GM20000 (cell line): ENCODE data around the gene SORBS1.

ENCODE experiments used
- DNase-seq: peaks from one replicate; pipeline ENCODE4 v3.0.0; 2012; ENCODE audit warnings: low spot score
- TF ChIP-seq, protein P1 (sequence below): IDR thresholded peaks from 2 replicates; pipeline ENCODE4 v1.5.1; 2012; ENCODE audit warnings: mild to moderate bottlenecking, control low read depth; ENCODE audit errors: extremely low read depth, missing control alignments

SORBS1 gene

DNA sequence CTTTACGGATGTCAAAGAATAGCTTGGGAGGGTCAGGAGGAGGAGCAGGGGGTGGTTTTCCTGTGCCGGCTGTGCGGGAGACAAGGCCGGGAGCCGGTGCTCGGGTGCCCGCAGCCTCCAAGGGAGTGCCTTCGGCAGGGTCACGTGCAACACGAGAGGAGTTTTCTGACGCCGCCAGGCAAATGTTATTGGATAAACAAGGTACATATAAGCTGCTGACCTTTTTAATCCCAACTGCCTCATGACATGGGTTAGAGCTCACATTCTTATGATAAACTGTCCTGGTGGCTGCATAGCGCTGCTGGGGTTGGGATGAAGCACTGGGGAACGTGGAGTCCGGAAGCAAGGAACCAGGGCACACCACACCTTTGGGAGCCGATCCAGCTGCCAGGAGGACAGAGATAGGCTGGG lies 145.5 kb downstream of the SORBS1 start:
- no peak for DNase-seq
- TF ChIP-seq, protein P1, sequence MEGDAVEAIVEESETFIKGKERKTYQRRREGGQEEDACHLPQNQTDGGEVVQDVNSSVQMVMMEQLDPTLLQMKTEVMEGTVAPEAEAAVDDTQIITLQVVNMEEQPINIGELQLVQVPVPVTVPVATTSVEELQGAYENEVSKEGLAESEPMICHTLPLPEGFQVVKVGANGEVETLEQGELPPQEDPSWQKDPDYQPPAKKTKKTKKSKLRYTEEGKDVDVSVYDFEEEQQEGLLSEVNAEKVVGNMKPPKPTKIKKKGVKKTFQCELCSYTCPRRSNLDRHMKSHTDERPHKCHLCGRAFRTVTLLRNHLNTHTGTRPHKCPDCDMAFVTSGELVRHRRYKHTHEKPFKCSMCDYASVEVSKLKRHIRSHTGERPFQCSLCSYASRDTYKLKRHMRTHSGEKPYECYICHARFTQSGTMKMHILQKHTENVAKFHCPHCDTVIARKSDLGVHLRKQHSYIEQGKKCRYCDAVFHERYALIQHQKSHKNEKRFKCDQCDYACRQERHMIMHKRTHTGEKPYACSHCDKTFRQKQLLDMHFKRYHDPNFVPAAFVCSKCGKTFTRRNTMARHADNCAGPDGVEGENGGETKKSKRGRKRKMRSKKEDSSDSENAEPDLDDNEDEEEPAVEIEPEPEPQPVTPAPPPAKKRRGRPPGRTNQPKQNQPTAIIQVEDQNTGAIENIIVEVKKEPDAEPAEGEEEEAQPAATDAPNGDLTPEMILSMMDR, result no peak

DNA sequence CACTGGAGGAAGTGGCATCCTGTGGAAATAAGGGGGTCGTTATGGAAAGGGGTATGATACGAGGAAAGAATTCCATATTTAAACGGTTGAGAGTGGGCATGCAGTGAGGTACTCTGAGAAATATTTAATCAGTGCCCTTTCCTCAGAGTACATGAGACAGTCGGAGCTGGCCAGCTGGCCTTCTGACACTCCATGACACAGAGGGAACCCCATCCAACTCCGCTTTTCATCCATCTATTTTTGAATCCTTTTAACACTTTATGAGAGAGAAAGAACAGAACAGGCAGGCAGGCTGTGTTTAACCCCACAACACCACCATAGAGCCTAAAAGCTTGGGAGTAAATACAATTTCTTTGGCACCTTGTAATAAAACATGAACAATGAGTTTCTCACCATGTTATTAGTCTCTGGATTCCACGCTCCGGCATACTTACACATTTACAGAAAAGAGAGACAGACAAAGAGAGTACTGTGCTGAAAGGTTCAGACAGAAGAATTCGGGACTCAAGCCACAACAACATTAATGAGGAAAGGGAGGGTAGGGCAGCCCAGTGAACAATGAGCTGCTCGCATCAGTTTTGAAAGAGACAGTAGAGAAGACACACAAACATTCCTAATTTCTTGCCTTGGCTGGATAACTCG lies 146.2 kb downstream of the SORBS1 start:
- no peak for DNase-seq
- TF ChIP-seq, protein P1, result no peak

DNA sequence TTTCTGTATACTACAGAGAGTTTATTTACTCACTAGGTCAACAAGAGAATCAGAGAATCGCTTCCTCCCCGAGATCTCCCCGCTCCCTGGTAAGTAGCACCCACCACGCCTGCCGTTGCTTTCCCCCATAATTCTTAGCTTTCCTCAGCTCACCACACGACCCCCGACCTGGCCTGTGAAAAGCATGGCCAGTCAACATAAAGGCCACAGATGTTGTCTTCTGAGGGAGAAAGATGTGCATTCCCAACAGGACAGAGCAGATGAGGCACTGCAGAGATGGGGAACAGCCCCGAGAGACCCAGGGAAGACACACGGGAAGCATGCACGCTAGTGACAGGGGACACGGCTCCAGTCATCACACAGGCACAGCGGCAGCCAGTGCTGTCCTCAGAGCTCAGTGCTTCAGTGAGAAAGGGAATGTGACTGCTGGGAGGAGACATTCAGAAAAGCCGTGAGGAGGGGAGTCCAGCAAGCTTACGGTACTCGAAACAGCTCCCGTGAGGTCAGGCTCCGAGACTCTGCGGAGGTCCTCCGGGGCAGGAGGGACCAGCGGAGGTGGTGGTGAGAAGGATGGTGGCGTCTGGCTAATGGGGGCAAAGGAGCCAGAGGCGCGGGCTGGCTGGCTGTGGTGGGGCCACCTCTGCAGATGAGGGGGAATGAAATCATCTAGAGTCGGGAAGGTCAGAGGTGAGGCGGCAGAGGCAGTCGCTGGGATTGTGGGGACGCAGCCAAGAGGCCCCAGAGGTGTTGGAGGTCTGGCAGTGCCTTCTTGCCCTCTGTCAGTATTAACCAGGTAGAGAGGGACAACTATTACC lies 146.9 kb downstream of the SORBS1 start:
- TF ChIP-seq, protein P1, result no peak
- no peak for DNase-seq

DNA sequence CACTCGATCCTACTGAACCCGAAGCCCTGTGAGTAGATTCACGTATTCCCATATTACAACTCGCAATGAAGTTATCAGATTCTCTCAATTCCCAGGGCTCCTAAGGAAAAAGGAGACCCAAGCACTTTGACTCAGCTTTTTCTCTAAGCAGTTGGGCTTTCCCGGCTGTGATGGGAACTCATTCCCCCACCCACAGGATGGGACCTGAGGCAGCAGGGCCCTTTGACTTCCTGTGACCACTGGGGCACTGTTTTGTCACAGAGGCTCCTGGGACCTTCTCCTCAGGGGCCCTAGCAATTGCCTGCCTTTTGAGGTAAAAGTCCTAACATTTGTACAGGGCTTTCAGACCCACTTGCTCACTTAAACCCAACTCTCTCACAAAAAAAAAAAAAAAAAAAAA lies 147.6 kb downstream of the SORBS1 start:
- DNase-seq, result no peak
- TF ChIP-seq, protein P1, result no peak

DNA sequence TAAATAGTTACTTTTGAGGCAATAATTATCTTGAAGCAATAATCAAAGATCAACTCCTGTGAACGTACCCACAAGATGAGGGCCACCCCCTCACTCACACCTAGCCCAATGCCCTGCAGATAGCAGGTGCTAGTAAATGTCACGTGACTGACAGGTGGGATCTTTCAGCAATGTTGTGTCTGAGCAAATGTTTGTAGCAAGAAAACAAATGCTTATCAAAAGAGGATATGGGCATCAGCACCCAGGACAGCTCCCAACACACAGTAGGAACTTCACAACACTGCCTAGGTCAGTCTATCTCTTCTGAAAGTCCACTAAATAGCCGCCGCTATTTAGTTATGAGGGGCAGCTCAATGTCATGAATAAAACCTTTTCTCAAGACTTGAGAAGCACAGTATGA lies 149.5 kb downstream of the SORBS1 start:
- no peak for DNase-seq
- TF ChIP-seq, protein P1, result no peak

DNA sequence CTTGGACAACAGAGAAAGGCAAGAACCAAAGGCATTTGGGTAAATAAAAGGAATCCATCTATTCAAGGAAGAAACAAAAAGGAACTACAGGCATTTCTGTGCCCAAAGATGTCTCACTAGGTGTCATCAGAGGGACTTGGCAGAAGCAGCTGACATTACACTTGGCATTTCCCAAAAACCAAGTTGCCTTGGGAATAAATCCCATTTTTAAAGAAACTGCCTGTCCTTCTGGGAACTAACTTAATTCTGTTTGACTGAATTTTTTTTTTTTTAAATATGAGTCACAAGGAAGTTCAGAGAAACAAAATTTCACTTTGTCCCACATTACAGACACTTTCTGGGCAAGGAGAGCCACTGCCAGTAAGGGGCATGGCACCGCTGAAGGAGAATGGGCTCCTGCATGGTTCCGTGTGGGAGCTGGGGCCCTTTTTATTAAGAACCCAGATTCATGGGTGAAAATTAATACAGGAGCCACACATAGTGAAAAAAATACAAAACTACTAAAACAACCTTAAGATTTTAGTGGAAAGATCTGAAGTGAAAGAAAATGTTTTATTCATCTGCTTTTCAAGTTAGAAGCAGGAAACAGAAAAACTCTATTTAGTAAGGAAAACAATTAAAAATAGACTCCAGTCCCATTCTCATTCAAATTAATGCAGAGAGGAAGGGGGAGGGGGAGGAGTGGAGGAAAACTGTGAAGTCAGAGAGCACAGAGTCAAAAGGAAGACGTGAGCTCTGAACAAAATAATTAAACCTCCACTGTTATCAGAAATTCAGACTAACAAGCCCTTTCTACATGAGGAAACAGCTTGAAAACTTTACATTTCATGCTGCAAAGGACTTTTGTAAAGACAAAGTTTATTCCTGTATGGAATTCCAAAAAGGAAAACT lies 151.9 kb downstream of the SORBS1 start:
- no peak for DNase-seq
- TF ChIP-seq, protein P1, result no peak
